ENCODE results near the gene MSANTD3.

Gene MSANTD3

DNA sequence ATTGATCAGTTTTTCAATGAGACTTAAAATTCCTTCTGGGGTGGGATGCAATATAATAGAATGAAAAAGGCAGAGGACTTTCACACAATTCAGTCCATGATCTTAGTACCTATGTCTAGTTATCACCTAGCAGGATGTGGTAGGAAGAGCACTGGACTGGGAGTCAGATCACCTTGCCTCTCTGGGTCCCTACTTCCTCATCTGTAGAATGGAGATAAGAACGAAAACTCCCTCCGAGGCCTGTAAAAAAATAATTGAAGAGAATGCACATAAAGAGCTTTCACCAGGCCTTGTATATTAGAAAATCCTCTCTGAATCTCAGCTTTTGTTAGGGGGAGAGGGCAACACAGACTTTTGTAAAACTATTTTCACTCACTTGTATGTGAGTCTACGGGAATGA, 45.3 kb downstream of the MSANTD3 start:
- no peak for ATAC-seq
- no peaks in the 10 kb centered on the region for H3K9me3 Mint-ChIP-seq
- peaks cover 47% of the 10 kb centered on the region for H3K27me3 Mint-ChIP-seq
- no peak overlapping the region for H3K27ac Mint-ChIP-seq
- no peak for DNase-seq
- H3K4me3 Mint-ChIP-seq: peak overlapping the region; percentile 33 to 56
- H3K4me1 Mint-ChIP-seq: peaks cover 16% of the 10 kb centered on the region

DNA sequence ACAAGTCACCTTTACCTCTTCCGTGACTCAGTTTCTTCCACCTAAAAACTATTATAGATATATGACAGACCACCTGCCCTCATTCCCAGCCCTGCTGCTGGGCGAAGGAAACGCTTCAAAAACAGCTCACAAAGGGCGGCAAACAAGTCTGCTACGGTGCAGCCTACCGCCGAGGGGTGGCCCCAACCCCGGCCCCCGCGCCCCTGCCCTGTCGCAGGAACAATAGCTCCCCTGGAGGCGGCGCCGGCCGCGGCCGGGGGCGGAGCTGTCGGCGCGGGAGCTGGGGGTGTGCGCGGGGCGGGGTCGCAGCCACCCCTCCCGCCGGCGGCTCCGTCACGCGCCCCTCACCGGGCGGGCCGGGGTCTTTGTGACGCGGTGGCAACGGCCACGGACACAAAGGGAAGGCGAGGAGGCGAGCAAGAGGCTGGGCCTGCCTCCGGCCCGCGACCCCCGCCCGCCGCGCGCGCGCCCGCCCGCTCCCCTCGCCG, 45.9 kb downstream of the MSANTD3 start, which contains the start of gene TMEFF1:
Gene TMEFF1 (plus strand): TSS at position 362 of the 488 bp plus-strand sequence. CDS start 396 bp downstream, outside the sequence.
- H3K27me3 Mint-ChIP-seq: peaks cover 47% of the 10 kb centered on the region
- H3K4me1 Mint-ChIP-seq: peaks cover 16% of the 10 kb centered on the region
- peak within 1 kb of the TSS; percentile 75 to 87 for H3K4me3 Mint-ChIP-seq
- peak within 1 kb of the TSS in 1 of 2 donors; percentile 82 for H3K27ac Mint-ChIP-seq
- peak; percentile 81 for ATAC-seq
- DNase-seq: peak; percentile 44 to 48
- H3K9me3 Mint-ChIP-seq: no peaks in the 10 kb centered on the region

DNA sequence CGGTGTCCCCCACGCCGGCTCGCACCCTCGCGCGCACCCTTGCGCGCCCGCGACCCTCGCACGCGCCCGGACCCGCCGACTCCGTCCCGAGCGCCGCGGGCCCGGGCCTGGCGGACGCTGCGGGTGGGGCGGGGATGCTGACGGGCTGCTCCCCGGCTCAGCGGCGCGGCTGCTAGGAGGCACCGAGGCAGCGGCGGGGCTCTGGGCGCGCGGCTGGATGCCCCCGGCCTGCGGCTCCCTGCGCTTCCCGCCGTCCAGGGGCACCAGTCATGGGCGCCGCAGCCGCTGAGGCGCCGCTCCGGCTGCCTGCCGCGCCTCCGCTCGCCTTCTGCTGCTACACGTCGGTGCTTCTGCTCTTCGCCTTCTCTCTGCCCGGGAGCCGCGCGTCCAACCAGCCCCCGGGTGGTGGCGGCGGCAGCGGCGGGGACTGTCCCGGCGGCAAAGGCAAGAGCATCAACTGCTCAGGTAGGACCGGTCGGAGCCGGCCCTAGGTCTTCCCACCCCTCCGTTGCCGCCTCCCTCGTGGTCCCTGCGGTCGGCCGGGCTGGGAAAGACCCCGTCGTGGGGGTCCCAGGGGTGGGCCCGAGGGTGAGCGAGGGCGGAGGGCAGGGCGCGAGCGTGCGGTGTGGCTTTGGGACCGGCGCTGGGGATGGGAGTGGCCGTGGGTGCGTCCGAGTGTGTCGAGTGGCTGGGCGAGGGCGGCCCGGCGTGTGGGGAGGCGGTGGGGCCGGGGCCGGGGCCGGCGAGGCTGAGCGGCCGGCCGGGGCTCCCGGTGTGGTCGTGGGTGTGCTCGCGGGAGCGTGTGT, 46.5 kb downstream of the MSANTD3 start:
- H3K4me3 Mint-ChIP-seq: peak overlapping the region; percentile 75 to 87
- DNase-seq (peak; percentile 52 to 60), ATAC-seq (peak; percentile 80)
- H3K4me1 Mint-ChIP-seq: peaks cover 16% of the 10 kb centered on the region
- H3K27me3 Mint-ChIP-seq: peaks cover 54% of the 10 kb centered on the region
- H3K27ac Mint-ChIP-seq: peak overlapping the region in 1 of 2 donors; percentile 82
- no peaks in the 10 kb centered on the region for H3K9me3 Mint-ChIP-seq

DNA sequence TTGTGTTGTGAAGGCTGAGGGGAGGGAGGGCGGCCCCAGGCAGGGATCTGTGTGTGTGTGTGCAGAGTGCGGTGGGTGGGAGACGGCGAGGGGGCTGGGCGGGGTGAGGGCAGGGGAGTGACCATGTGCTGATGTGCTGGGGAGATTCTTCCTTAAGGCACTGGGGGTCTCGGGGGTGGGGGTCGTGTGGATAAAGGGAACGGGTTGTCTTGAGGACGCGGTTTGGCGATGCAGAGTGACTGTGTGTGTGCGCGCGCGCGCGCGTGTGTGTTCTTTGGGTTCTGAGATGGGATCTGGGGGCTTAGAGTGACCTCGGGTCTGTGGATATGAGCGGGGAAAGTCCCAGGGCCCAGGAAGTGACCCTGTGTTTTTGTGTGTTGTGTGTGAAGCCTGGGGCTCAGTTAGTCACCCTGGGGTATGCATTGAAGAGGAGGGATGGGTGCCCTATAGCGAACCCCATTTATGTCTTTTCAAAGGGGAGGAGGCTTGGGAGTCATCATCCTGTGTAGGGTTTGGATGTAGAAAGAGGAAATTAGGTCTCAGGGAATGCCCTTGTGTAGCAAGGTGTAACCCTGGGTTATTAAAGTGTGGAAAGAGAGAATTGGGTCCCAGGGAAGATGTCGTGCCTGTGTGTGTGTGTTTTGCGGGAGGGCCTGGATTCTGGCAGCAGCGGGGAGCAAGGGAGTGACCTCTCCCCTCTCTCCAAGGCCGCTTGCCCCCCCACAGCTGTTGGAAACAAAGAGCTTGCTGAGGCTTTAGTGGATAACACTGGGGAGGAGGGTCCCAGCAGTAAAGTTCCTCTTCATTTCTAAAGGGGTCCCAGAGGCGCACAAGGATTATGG, 47.4 kb downstream of the MSANTD3 start:
- H3K27me3 Mint-ChIP-seq: peaks cover 56% of the 10 kb centered on the region
- peak overlapping the region; percentile 75 to 87 for H3K4me3 Mint-ChIP-seq
- ATAC-seq: peak; percentile 63
- no peak for DNase-seq
- H3K4me1 Mint-ChIP-seq: peaks cover 16% of the 10 kb centered on the region
- H3K27ac Mint-ChIP-seq: no peak overlapping the region
- no peaks in the 10 kb centered on the region for H3K9me3 Mint-ChIP-seq

DNA sequence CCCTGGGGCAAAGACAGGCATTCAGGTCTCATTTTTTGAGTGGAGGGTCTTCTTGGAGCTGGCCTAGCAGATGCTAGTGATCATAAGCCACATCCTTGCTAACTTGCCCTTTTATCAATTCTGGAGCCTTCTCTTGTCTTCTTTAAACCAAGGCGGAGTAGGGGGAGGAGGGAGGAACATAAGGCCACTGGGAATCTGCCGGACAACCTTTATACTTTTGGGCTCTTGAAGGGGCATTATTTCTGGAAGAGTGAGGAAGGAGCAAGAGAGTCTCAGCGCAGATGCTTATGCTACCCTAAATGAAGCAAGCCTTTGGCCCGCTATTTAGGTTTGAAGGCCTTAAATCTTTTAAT, 48.0 kb downstream of the MSANTD3 start:
- Mint-ChIP-seq H3K4me3 (no peak overlapping the region), H3K4me1 (peaks cover 16% of the 10 kb centered on the region), H3K9me3 (no peaks in the 10 kb centered on the region), H3K27me3 (peaks cover 56% of the 10 kb centered on the region), H3K27ac (no peak overlapping the region)
- no peak for DNase-seq
- ATAC-seq: no peak

DNA sequence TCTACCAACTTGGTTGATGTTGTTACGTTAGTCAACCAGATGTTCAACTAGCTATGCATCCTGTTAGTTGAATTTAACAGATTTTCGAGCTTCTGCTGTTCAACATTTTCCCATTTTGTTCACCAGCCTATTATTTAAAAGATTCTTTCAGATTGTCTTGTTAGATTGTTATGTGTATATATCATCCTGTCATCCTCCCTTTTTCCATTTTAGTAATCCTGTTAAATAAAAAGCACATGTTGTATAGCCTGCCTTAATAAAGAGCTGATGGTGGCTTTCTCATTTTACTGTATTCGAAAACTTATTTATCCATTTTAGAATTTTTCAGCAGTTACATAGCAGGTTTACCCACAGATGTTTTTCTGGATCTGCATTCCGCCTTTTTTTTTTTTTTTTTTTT, 50.3 kb downstream of the MSANTD3 start:
- peaks cover 16% of the 10 kb centered on the region for H3K4me1 Mint-ChIP-seq
- no peak overlapping the region for H3K4me3 Mint-ChIP-seq
- DNase-seq: no peak
- no peak for ATAC-seq
- peaks cover 41% of the 10 kb centered on the region for H3K27me3 Mint-ChIP-seq
- peak overlapping the region in 1 of 2 donors; percentile 48 for H3K27ac Mint-ChIP-seq
- no peaks in the 10 kb centered on the region for H3K9me3 Mint-ChIP-seq

DNA sequence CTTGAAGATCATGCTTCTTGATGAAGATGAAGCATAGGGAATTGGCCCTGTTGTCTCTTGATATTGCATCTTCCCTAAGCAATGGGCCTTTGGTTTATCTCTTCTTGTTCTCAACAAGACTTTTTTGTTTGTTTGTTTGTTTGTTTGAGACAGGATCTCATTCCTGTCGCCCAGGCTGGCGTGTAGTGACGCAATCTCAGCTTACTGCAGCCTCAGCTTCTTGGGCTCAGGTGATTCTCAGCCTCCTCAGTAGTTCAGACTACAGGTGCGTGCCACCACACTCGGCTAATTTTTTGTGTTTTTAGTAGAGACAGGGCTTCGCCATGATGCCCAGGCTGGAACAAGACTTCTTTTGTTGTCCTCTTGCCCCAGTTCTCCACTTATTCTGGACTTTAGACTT, 51.2 kb downstream of the MSANTD3 start:
- H3K4me1 Mint-ChIP-seq: peaks cover 10% of the 10 kb centered on the region
- no peaks in the 10 kb centered on the region for H3K9me3 Mint-ChIP-seq
- no peak for ATAC-seq
- H3K27ac Mint-ChIP-seq: no peak overlapping the region
- no peak overlapping the region for H3K4me3 Mint-ChIP-seq
- DNase-seq: no peak
- peaks cover 35% of the 10 kb centered on the region for H3K27me3 Mint-ChIP-seq

DNA sequence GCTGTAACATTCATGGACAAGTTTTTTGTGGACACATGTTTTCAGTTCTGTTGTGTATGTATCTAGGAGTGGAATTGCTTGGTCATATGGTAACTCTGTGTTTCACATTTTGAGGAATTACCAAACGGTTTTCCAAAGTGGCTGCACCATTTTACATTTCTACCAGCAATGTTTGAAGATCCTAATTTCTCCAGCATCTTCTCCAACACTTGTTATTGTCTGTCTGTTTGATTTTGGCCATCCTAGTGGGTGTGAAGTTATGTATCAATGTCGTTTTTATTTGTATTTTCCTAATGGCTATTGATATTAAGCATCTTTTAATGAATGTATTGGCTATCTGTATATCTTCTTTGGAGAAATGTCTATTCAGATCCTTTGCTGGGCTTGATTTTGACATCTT, 52.9 kb downstream of the MSANTD3 start:
- H3K27me3 Mint-ChIP-seq: peaks cover 20% of the 10 kb centered on the region
- no peak overlapping the region for H3K4me3 Mint-ChIP-seq
- H3K27ac Mint-ChIP-seq: no peak overlapping the region
- ATAC-seq: no peak
- H3K9me3 Mint-ChIP-seq: no peaks in the 10 kb centered on the region
- no peaks in the 10 kb centered on the region for H3K4me1 Mint-ChIP-seq
- no peak for DNase-seq

DNA sequence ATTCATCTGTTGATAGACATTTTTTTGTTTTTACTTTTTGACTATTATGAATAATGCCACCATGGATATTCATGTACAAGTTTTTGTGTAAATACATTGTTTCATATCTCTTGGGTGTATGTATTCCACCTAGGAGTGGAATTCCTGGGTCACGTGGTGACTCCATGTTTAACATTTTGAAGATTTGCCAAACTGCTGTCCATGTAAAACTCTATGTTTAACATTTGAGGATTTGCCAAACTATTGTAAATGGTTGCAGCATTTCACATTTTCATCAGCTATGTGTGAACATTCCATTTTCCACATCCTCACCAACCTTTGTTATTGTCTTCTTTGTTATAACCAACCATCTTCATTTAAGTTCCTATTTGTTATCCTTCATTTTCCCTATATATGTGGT, 58.3 kb downstream of the MSANTD3 start:
- ATAC-seq (no peak), DNase-seq (no peak)
- no peaks in the 10 kb centered on the region for H3K27me3 Mint-ChIP-seq
- H3K4me3 Mint-ChIP-seq: no peak overlapping the region
- no peaks in the 10 kb centered on the region for H3K4me1 Mint-ChIP-seq
- H3K9me3 Mint-ChIP-seq: no peaks in the 10 kb centered on the region
- no peak overlapping the region for H3K27ac Mint-ChIP-seq

DNA sequence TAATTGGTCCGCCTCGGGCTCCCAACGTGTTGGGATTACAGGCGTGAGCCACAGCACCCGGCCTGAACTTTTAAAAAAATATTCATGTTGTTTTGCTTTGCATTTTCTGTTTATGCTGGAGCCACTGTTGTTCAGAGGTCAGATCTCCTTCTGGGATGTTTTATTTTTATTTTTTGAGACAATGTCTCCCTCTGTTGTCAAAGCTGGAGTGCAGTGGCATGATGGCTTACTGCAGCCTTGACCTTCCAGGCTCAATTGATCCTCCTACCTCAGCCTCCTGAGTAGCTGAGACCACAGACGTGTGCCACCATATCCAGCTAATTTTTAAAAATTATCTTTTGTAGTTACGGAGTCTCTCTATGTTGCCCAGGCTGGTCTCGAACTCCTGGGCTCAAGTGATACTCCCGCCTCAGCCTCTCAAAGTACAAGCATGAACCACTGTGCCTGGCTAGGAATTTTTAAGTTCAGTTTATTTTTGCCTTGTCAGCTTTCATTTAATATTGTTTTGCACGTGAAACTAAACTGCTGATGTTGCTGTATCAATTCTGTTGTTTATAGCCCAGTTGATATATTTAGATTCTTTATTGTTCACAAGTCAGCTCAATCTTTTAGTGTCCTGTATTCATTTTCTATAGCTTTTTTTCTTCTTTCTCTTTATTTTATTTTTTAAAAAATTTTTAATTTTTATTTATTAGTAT, 59.7 kb downstream of the MSANTD3 start:
- Mint-ChIP-seq H3K4me1 (no peaks in the 10 kb centered on the region), H3K4me3 (no peak overlapping the region), H3K9me3 (no peaks in the 10 kb centered on the region), H3K27me3 (no peaks in the 10 kb centered on the region), H3K27ac (no peak overlapping the region)
- no peak for ATAC-seq
- DNase-seq: no peak

DNA sequence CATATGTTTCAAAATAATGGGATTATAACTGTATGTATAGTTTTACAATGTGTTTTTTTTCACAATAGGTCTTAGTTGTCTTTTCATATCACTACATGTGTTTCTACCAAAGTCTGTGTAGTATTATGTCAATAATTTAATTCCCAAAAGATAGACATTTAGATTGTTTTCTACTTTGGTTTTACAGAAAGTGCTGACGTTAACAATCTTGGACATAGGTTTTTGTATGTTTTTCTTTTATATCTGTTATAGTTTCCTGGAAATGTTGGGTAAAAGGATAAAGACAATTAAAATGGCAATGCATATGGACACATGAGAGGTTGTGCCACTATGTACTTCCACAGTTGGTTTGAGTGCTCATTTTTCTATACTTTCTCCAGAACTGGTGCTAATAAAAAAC, 61.2 kb downstream of the MSANTD3 start:
- Mint-ChIP-seq H3K4me1 (no peaks in the 10 kb centered on the region), H3K4me3 (no peak overlapping the region), H3K27ac (no peak overlapping the region), H3K9me3 (no peaks in the 10 kb centered on the region), H3K27me3 (no peaks in the 10 kb centered on the region)
- ATAC-seq: no peak
- no peak for DNase-seq

DNA sequence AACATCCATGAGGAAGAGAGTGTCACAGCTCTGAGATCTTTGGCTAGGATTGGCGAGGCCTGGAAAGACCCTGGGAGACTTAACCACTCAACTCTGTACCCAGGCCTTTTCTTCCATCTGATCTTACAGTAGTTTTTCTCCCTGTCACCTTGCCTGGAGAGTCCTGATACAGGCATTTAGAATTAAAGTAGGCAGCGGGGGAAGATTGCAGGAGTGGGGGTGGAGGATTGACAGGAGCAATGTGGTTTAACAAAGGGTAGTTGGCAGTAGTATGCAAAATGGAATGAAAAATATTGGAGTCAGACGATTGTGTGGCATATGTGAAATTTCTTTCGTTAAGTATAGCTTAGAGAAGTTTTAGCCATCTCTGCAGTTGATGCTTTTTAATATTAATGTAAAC, 62.9 kb downstream of the MSANTD3 start:
- H3K4me1 Mint-ChIP-seq: no peaks in the 10 kb centered on the region
- H3K27me3 Mint-ChIP-seq: no peaks in the 10 kb centered on the region
- no peak overlapping the region for H3K27ac Mint-ChIP-seq
- H3K9me3 Mint-ChIP-seq: no peaks in the 10 kb centered on the region
- DNase-seq (no peak), ATAC-seq (no peak)
- H3K4me3 Mint-ChIP-seq: no peak overlapping the region

DNA sequence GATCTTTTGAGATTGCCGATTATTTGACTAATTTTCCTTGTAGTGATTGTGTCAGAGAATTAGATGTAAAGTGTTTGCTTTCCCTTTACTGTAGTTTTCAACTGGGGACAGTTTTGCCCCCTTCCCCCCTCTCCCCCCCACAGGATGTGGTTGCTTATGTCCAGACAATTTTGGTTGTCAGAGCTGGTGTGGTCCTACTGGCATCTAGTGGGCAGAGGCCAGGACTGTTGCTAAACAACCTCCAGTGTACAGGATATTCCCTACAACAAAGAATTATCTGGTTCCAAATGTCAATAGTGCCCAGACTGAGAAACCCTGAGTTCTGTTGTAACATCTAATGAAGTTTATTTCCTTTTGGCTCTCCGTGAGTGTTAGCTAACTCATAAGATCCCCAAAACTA, 66.0 kb downstream of the MSANTD3 start:
- Mint-ChIP-seq H3K9me3 (no peaks in the 10 kb centered on the region), H3K27me3 (no peaks in the 10 kb centered on the region), H3K4me3 (no peak overlapping the region), H3K4me1 (no peaks in the 10 kb centered on the region), H3K27ac (no peak overlapping the region)
- DNase-seq (no peak), ATAC-seq (no peak)

DNA sequence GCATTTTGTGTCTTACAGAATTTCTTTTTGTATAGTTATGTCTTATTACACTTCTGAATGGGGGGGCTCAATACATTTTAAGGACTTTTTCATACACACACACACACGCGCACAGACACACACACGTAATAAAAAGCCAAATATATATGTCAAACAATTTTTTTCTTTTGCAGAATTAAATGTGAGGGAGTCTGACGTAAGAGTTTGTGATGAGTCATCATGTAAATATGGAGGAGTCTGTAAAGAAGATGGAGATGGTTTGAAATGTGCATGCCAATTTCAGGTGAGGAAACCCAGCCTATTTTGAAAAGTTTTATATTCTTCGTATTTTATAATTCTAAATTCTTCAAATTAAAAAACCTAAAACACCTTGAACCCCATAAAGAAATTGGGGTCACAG, 71.6 kb downstream of the MSANTD3 start:
- ATAC-seq (no peak), DNase-seq (no peak)
- H3K27me3 Mint-ChIP-seq: no peaks in the 10 kb centered on the region
- no peaks in the 10 kb centered on the region for H3K9me3 Mint-ChIP-seq
- H3K4me3 Mint-ChIP-seq: no peak overlapping the region
- no peak overlapping the region for H3K27ac Mint-ChIP-seq
- no peaks in the 10 kb centered on the region for H3K4me1 Mint-ChIP-seq

DNA sequence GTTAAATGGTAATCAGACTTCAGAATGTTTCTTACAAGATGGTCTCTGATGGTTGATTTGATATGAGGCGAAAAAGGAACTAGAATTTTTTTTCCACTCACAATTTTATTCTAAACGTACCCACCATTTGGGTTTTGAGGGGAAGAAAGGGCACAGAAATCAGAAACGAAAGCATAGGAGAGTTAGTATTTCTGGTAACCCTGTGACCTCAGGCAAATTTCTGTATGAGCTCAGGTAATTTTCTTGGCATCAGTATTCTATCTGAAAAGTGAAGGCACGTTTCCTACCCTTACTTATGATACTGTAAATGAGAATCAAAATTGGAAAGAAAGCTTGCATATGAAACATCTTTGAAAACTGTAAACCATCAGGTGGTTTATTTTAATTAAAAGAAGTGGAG, 72.5 kb downstream of the MSANTD3 start:
- H3K27me3 Mint-ChIP-seq: no peaks in the 10 kb centered on the region

More for the DNA sequence above, 72.5 kb downstream of the MSANTD3 start:
- Mint-ChIP-seq H3K27ac (no peak overlapping the region), H3K9me3 (no peaks in the 10 kb centered on the region), H3K4me3 (no peak overlapping the region), H3K4me1 (no peaks in the 10 kb centered on the region)
- no peak for DNase-seq
- ATAC-seq: no peak

Data from stimulated activated naive CD8-positive, alpha-beta T cell treated with anti-CD3 and anti-CD28 coated beads, Interleukin-15, amount 100 ng/mL, for 72 hours (primary cell).